ENCODE results near the gene SNN. TPM values are rescaled to one million over a fixed set of nuclear protein-coding genes. Genes with fewer than 3 reads are reported as not detected.

The SNN gene
- total RNA-seq (10 to 100 TPM; 10.8 to 15.3 (median 13.5) TPM), polyA plus RNA-seq (10 to 100 TPM in 1 of 3 donors, 1 to 10 TPM in 2; 5.1 to 14.4 (median 6.0) TPM)

DNA sequence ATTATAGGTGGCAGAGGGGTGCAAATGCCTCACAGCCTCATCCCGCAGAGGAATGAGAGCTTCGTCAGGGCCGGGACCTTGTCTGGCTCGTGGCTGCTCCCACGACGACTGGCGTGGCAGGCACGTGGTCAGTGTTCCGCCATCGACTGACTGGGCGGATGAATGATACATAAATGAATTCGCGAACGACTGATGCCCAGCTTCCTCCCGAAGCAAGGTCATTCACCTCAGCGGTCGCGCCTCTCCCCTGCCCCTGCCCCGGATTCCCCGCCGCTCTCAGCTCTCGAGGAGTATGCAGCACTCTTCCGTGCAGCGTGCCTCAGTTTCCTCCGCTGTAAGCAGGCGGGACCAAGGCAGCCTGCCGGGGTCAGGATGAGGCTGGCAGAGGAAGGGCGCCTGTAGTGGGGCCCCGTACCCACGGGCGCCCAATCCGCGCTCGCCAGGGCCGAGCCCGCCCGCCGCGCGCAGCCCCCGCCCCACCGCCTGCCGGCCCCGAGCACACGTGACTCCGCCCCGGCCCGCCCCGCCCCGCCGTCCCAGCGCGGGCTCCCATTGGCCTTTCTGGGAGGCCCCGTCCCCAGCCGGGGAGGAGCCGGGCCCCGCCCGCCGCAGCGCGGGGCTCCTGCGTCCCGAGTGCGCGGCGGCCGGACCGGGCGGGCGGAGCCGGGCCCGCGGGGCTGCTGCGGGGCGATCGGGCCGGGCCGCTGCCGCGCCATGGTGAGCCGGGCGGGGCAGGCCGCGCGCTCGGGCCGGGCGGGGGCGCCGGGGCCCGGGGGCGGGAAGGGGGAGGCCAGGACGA lies at the start of gene SNN:
TSS of gene SNN (plus strand) at position 632 of the 799 bp plus-strand sequence. CDS start 7,605 bp downstream, outside the sequence.
- no peaks in the 10 kb centered on the region for H3K36me3 ChIP-seq
- H3K27ac ChIP-seq, result peak within 1 kb of the TSS; percentile 75 to 84 (median 82)
- WGBS, 2 donors, result 6 to 7% methylated on average over 93 of the region's 93 CpGs
- H3K9me3 ChIP-seq, result no peaks in the 10 kb centered on the region
- TF ChIP-seq EP300 (IDR thresholded peaks at IDR 0.05) (no peak), POLR2A (IDR thresholded peaks at IDR 0.05) (no peak), POLR2AphosphoS5 (IDR thresholded peaks at IDR 0.05) (no peak)
- TF ChIP-seq, protein P1, sequence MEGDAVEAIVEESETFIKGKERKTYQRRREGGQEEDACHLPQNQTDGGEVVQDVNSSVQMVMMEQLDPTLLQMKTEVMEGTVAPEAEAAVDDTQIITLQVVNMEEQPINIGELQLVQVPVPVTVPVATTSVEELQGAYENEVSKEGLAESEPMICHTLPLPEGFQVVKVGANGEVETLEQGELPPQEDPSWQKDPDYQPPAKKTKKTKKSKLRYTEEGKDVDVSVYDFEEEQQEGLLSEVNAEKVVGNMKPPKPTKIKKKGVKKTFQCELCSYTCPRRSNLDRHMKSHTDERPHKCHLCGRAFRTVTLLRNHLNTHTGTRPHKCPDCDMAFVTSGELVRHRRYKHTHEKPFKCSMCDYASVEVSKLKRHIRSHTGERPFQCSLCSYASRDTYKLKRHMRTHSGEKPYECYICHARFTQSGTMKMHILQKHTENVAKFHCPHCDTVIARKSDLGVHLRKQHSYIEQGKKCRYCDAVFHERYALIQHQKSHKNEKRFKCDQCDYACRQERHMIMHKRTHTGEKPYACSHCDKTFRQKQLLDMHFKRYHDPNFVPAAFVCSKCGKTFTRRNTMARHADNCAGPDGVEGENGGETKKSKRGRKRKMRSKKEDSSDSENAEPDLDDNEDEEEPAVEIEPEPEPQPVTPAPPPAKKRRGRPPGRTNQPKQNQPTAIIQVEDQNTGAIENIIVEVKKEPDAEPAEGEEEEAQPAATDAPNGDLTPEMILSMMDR (IDR thresholded peaks at IDR 0.05), result no peak
- intact Hi-C loops (cut with DNase I), result loop anchor here (5.0 to 10.0 kb wide), 2 partner anchors 74 to 703 kb away; partner anchors contain the start of gene TXNDC11
- peak within 1 kb of the TSS; percentile 54 to 100 (median 98) for H3K4me3 ChIP-seq
- DNase-seq, result peak; percentile 93
- peaks cover 0 to 48% (median 45%) of the 10 kb centered on the region in 4 donors for H3K4me1 ChIP-seq
- no peaks in the 10 kb centered on the region for H3K27me3 ChIP-seq

DNA sequence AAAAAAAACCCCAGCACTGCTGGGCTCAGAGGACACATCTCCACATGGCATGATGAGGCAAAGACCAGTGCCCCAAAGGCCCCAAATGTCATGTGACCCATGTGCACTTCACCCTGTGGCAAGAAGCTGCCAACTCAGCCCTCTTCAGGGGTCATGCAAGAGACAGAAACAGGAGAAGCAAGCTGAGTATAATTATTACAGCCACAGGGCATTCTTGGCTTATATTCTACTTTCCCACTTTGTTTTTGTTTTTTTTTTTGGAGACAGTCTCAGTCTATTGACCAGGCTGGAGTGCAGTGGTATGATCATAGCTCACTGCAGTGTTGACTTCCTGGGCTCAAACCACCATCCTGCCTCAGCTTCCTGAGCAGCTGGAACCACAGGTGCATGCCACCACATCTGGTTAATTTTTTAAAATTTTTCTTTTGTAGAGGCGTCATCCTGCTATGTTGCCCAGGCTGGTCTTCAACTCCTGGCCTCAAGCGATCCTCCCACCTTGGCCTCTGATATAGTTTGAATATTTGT lies 48.9 kb upstream of the SNN start:
- DNase-seq, result no peak
- Histone ChIP-seq H3K4me3 (no peak overlapping the region), H3K27me3 (no peaks in the 10 kb centered on the region), H3K27ac (no peak overlapping the region), H3K4me1 (peaks cover 0 to 13% (median 4%) of the 10 kb centered on the region in 4 donors), H3K36me3 (no peaks in the 10 kb centered on the region), H3K9me3 (no peaks in the 10 kb centered on the region)
- TF ChIP-seq POLR2AphosphoS5 (IDR thresholded peaks at IDR 0.05) (peak in 1 of 4 donors; percentile 9), EP300 (IDR thresholded peaks at IDR 0.05) (no peak), POLR2A (IDR thresholded peaks at IDR 0.05) (no peak)
- intact Hi-C loops (cut with DNase I), result no loop called here
- 67 to 92% methylated on average over 2 of the region's 2 CpGs for WGBS, 2 donors

GRCh38 chr16:11620243-11621003 lies 47.8 kb upstream of the SNN start:
- Histone ChIP-seq H3K4me1 (peaks cover 0 to 13% (median 4%) of the 10 kb centered on the region in 4 donors), H3K4me3 (no peak overlapping the region), H3K27me3 (no peaks in the 10 kb centered on the region), H3K9me3 (no peaks in the 10 kb centered on the region), H3K36me3 (no peaks in the 10 kb centered on the region), H3K27ac (no peak overlapping the region)
- no peak for DNase-seq
- TF ChIP-seq EP300 (IDR thresholded peaks at IDR 0.05), result no peak
- TF ChIP-seq POLR2A (IDR thresholded peaks at IDR 0.05), result no peak
- no peak for TF ChIP-seq POLR2AphosphoS5 (IDR thresholded peaks at IDR 0.05)
- TF ChIP-seq, protein P1 (IDR thresholded peaks at IDR 0.05), result no peak
- intact Hi-C loops (cut with DNase I), result no loop called here
- WGBS, 2 donors, result 89% methylated on average over 8 of the region's 8 CpGs

- intact Hi-C loops (cut with DNase I), result no loop called here
- TF ChIP-seq EP300 (IDR thresholded peaks at IDR 0.05), result no peak
- no peak for TF ChIP-seq POLR2AphosphoS5 (IDR thresholded peaks at IDR 0.05)
- no peaks in the 10 kb centered on the region for H3K36me3 ChIP-seq
- H3K4me1 ChIP-seq, result peaks cover 0 to 13% (median 4%) of the 10 kb centered on the region in 4 donors
- H3K4me3 ChIP-seq, result peak overlapping the region in 3 of 4 donors; percentile 17 to 34 (median 18)
- no peaks in the 10 kb centered on the region for H3K27me3 ChIP-seq
- 40 to 66% methylated on average over 6 of the region's 6 CpGs for WGBS, 2 donors
- no peak for DNase-seq
- H3K9me3 ChIP-seq, result no peaks in the 10 kb centered on the region
- H3K27ac ChIP-seq, result peak overlapping the region; percentile 38 to 65 (median 43)
These were observed 46.7 kb upstream of the SNN start for GRCh38 chr16:11621539-11621919.

DNA sequence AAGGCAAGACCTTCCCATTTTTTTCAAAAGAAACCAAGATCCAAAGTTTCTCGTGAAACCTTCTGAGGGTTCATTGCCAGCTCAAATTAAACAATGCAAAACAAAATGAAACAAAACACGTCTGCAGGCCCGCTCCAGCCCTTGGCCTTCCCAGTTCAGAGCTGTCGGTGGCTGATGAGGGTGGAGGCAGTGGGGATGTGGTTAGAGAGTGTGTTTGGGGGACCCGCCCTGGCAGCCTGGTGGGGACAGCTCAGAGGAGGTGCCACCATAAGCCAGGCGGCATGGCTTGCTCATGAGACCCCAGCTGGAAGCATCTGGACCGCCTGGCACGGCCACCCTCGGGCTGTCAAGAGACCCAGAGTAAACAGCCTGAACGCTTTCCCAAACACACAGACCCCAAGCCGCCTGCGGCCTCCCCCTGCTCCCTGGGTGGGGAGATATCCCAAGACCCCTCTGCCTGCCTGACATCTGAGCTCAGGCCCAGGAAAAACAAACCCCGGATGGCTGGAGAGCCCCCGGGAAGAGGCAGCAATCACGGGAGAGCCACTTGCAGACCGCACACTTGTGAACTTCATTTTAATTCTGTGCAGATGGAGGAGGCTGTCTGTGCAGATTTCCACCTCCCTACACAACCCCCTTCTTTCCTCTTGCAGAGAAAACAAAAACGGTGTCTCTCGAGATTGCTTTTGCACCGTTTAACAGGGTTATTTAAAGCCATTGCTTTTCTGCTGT lies 46.2 kb upstream of the SNN start:
- Histone ChIP-seq H3K4me3 (peak overlapping the region in 3 of 4 donors; percentile 17 to 34 (median 18)), H3K36me3 (no peaks in the 10 kb centered on the region), H3K27me3 (no peaks in the 10 kb centered on the region), H3K9me3 (no peaks in the 10 kb centered on the region), H3K4me1 (peaks cover 0 to 13% (median 4%) of the 10 kb centered on the region in 4 donors), H3K27ac (peak overlapping the region; percentile 38 to 65 (median 43))
- intact Hi-C loops (cut with DNase I), result no loop called here
- WGBS, 2 donors, result 31 to 74% methylated on average over 19 of the region's 19 CpGs
- TF ChIP-seq POLR2A (IDR thresholded peaks at IDR 0.05) (no peak), EP300 (IDR thresholded peaks at IDR 0.05) (no peak), POLR2AphosphoS5 (IDR thresholded peaks at IDR 0.05) (no peak)
- TF ChIP-seq, protein P1 (IDR thresholded peaks at IDR 0.05), result no peak
- DNase-seq, result no peak

All from sigmoid colon (tissue), 7 donors.